ENCODE data around the gene SYNDIG1. TPM values are rescaled to one million over a fixed set of nuclear protein-coding genes. Genes with fewer than 3 reads are reported as not detected.

SYNDIG1 gene
- polyA plus RNA-seq, 1 of the 3 experiments (the other 2 are of a cell fraction) = not detected

DNA sequence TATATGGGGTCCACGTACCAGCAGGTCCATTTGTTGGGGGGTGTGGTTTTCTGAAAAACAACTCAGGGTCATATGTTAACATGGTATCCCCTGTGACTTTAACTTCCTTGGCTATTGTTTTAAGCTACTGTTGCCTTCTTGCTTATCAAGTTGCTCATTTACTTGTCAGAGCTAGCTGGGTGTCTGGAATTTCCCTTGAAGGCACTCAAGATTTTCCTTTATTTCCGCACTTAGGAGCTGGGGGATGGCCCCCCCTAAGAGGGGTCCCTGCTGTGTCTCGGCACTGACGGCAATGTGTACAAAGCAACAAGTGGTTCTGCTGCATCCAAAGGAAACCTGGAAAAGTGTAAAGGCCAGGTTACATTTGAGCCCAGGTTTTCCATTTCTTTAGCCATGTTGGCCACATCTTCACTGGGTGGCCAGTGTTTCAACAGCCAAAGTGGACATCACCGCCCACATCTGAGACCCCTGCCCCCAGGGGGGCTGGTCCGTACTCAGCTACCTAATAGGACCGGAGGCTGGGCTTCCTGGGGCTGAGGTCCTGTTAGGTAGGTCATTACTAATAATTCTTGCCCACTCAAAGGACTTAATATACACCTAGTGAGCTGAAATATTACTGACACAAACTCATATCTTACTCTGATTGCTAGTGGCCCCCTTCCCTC lies 24.8 kb upstream of the SYNDIG1 start (continued):
- TF ChIP-seq, protein P1, sequence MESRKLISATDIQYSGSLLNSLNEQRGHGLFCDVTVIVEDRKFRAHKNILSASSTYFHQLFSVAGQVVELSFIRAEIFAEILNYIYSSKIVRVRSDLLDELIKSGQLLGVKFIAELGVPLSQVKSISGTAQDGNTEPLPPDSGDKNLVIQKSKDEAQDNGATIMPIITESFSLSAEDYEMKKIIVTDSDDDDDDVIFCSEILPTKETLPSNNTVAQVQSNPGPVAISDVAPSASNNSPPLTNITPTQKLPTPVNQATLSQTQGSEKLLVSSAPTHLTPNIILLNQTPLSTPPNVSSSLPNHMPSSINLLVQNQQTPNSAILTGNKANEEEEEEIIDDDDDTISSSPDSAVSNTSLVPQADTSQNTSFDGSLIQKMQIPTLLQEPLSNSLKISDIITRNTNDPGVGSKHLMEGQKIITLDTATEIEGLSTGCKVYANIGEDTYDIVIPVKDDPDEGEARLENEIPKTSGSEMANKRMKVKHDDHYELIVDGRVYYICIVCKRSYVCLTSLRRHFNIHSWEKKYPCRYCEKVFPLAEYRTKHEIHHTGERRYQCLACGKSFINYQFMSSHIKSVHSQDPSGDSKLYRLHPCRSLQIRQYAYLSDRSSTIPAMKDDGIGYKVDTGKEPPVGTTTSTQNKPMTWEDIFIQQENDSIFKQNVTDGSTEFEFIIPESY (IDR thresholded peaks at IDR 0.05; ENCODE audit: borderline replicate concordance, low read depth) = no peak
- no peak for TF ChIP-seq YY1 (IDR thresholded peaks at IDR 0.05; ENCODE audit: low read depth)

GRCh38 chr20:24445510-24446170 lies 23.8 kb upstream of the SYNDIG1 start:
- no peaks in the 10 kb centered on the region for H3K9me2 ChIP-seq
- H3K4me2 ChIP-seq = no peak overlapping the region
- no peaks in the 10 kb centered on the region for H3K9me3 ChIP-seq
- 40% methylated on average over 8 of the region's 11 CpGs for WGBS (ENCODE audit: low lambda C conversion rate)
- H3K9ac ChIP-seq = no peak overlapping the region
- H4K20me1 ChIP-seq (ENCODE audit: insufficient read depth) = no peaks in the 10 kb centered on the region
- no peaks in the 10 kb centered on the region for H3K4me1 ChIP-seq (ENCODE audit: control insufficient read depth in 1 of 2, insufficient read depth in 2 of 2, low read depth in 1 of 2, low read length in 1 of 2)
- no peaks in the 10 kb centered on the region for H3F3A ChIP-seq (replicated peaks; ENCODE audit: insufficient read depth)
- no peaks in the 10 kb centered on the region for H3K79me2 ChIP-seq (ENCODE audit: insufficient read depth)
- TF ChIP-seq EP300 (IDR thresholded peaks at IDR 0.05; ENCODE audit: borderline replicate concordance in 1 of 2, low read depth in 1 of 2, low read length in 1 of 2) (no peak), USF2 (IDR thresholded peaks at IDR 0.05; ENCODE audit: borderline replicate concordance, low read depth, low read length) (no peak), MEF2A (IDR thresholded peaks at IDR 0.05; ENCODE audit: borderline replicate concordance, low read depth) (no peak), RFX5 (IDR thresholded peaks at IDR 0.05; ENCODE audit: low read length) (no peak), NFIC (IDR thresholded peaks at IDR 0.05; ENCODE audit: borderline replicate concordance) (no peak), JUND (IDR thresholded peaks at IDR 0.05) (no peak), TAF1 (IDR thresholded peaks at IDR 0.05; ENCODE audit: borderline replicate concordance, low read depth, low read length) (no peak), SIN3A (IDR thresholded peaks at IDR 0.05; ENCODE audit: borderline replicate concordance, low read depth, low read length) (no peak), TEAD4 (IDR thresholded peaks at IDR 0.05; ENCODE audit: borderline replicate concordance, insufficient read depth) (no peak)
- DNase-seq = no peak
- no peak overlapping the region for H3K27ac ChIP-seq (ENCODE audit: low read depth in 2 of 2, low read length in 1 of 2)
- CTCF ChIA-PET = interaction anchor here (1.2 kb wide), 1 partner anchor 63 kb away, joined by 4 read pairs; no protein-coding TSS in a partner anchor
- no peak overlapping the region for H3K4me3 ChIP-seq (ENCODE audit: low read depth in 2 of 2, low read length in 1 of 2)
- H3K36me3 ChIP-seq (replicated peaks in 1 of 2; ENCODE audit: control insufficient read depth in 1 of 2, insufficient read depth in 2 of 2, low read length in 1 of 2) = no peaks in the 10 kb centered on the region
- POLR2A ChIA-PET = no interaction called here
- H2AFZ ChIP-seq (ENCODE audit: low read depth) = no peak overlapping the region
- no peaks in the 10 kb centered on the region for H3K27me3 ChIP-seq (ENCODE audit: insufficient read depth)

GRCh38 chr20:24446811-24447210 lies 22.6 kb upstream of the SYNDIG1 start:
- H2AFZ ChIP-seq (ENCODE audit: low read depth) = no peak overlapping the region
- no peak overlapping the region for H3K4me2 ChIP-seq
- H3K27ac ChIP-seq (ENCODE audit: low read depth in 2 of 2, low read length in 1 of 2) = no peak overlapping the region
- no peaks in the 10 kb centered on the region for H4K20me1 ChIP-seq (ENCODE audit: insufficient read depth)
- H3F3A ChIP-seq (replicated peaks; ENCODE audit: insufficient read depth) = no peaks in the 10 kb centered on the region
- CTCF ChIA-PET = no interaction called here
- H3K9ac ChIP-seq = no peak overlapping the region
- no peaks in the 10 kb centered on the region for H3K79me2 ChIP-seq (ENCODE audit: insufficient read depth)
- no peak overlapping the region for H3K4me3 ChIP-seq (ENCODE audit: low read depth in 2 of 2, low read length in 1 of 2)
- no peaks in the 10 kb centered on the region for H3K9me2 ChIP-seq
- H3K9me3 ChIP-seq = no peaks in the 10 kb centered on the region
- H3K4me1 ChIP-seq (ENCODE audit: control insufficient read depth in 1 of 2, insufficient read depth in 2 of 2, low read depth in 1 of 2, low read length in 1 of 2) = no peaks in the 10 kb centered on the region
- no peaks in the 10 kb centered on the region for H3K36me3 ChIP-seq (replicated peaks in 1 of 2; ENCODE audit: control insufficient read depth in 1 of 2, insufficient read depth in 2 of 2, low read length in 1 of 2)
- 0% methylated on average over 2 of the region's 2 CpGs for WGBS (ENCODE audit: low lambda C conversion rate)
- POLR2A ChIA-PET = no interaction called here
- no peaks in the 10 kb centered on the region for H3K27me3 ChIP-seq (ENCODE audit: insufficient read depth)
- DNase-seq = no peak
- TF ChIP-seq YY1 (IDR thresholded peaks at IDR 0.05; ENCODE audit: low read depth) (no peak), NFIC (IDR thresholded peaks at IDR 0.05; ENCODE audit: borderline replicate concordance) (no peak), RFX5 (IDR thresholded peaks at IDR 0.05; ENCODE audit: low read length) (no peak), CHD2 (IDR thresholded peaks at IDR 0.05; ENCODE audit: low read length, partially characterized antibody) (no peak), RXRA (IDR thresholded peaks at IDR 0.05; ENCODE audit: borderline replicate concordance, low read depth) (no peak), TCF12 (IDR thresholded peaks at IDR 0.05) (no peak), NRF1 (IDR thresholded peaks at IDR 0.05; ENCODE audit: low read depth, low read length) (no peak), SMC3 (IDR thresholded peaks at IDR 0.05; ENCODE audit: low read depth, low read length) (no peak), SIN3A (IDR thresholded peaks at IDR 0.05; ENCODE audit: borderline replicate concordance, low read depth, low read length) (no peak), IRF3 (IDR thresholded peaks at IDR 0.05; ENCODE audit: low read depth, low read length) (no peak)

All from SK-N-SH (cell line).